Activated T-cell treated with anti-CD3 and anti-CD28 coated beads, Interleukin-2, amount 50 U/mL, for 72 hours (primary cell): ENCODE measurements around the gene SEMA6A. TPM values are rescaled to one million over a fixed set of nuclear protein-coding genes. Genes with fewer than 3 reads are reported as not detected.

Experiments used
- ATAC-seq, 2 donors: fragments of 150-1000 bp; cut with Tn5 transposase; replicated peaks in 1 of 2; 2 replicates each; pipeline ENCODE4 v1.10.0; 2021; ENCODE audit warnings: moderate library complexity in 2 of 2, mild to moderate bottlenecking in 1 of 2
- DNase-seq, 2 donors: peaks; one replicate each; pipeline ENCODE4 v3.0.0; 2021 to 2022; ENCODE audit warnings: mixed read lengths in 1 of 2
- H3K27ac Mint-ChIP-seq: one replicate; pipeline ENCODE4 v1.8.0; 2022; ENCODE audit warnings: mild to moderate bottlenecking, moderate library complexity, mixed read lengths
- H3K27me3 Mint-ChIP-seq: one replicate; pipeline ENCODE4 v1.8.0; 2022; ENCODE audit warnings: low read depth, mixed read lengths
- H3K36me3 Mint-ChIP-seq, 2 donors: one replicate each; pipeline ENCODE4 v1.8.0; 2022; ENCODE audit warnings: mixed read lengths in 2 of 2, mild to moderate bottlenecking in 1 of 2; ENCODE audit not compliant: insufficient read depth in 2 of 2
- H3K4me1 Mint-ChIP-seq: one replicate; pipeline ENCODE4 v1.8.0; 2022; ENCODE audit warnings: low read depth, mixed read lengths
- H3K4me3 Mint-ChIP-seq, 2 donors: one replicate each; pipeline ENCODE4 v1.8.0; 2022; ENCODE audit warnings: mild to moderate bottlenecking in 2 of 2, mixed read lengths in 2 of 2, moderate library complexity in 2 of 2
- H3K9me3 Mint-ChIP-seq, 2 donors: one replicate each; pipeline ENCODE4 v1.8.0; 2022; ENCODE audit warnings: mixed read lengths in 2 of 2
- total RNA-seq, 2 donors: library from RNA; stranded (reverse); gene quantifications; one replicate each; pipeline ENCODE4 v1.2.3, GENCODE V29; 2022

The SEMA6A gene
- total RNA-seq, 2 donors from 2014 or later: 0.23 to 0.50 TPM

DNA sequence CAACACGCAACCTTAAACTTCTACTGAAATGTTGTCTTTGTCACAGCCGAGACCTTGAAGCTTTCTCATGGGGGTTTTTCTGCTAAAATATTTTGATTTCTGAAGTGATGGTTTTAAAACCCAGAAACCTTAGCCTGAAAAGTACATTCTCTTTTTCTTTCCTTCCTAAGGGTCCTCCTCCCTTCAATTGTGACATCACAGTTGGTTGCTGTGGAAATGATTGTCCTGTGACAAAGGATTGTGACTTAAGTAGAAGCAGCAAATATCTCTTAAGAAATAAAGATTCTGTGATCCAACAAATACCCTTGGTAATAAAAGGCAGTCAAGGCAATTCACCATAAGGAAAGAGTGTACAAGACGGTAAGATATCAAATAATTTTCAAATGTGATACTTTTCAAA is 125.2 kb downstream of the SEMA6A start:
- DNase-seq: no peak
- H3K27ac Mint-ChIP-seq: no peak overlapping the region

DNA sequence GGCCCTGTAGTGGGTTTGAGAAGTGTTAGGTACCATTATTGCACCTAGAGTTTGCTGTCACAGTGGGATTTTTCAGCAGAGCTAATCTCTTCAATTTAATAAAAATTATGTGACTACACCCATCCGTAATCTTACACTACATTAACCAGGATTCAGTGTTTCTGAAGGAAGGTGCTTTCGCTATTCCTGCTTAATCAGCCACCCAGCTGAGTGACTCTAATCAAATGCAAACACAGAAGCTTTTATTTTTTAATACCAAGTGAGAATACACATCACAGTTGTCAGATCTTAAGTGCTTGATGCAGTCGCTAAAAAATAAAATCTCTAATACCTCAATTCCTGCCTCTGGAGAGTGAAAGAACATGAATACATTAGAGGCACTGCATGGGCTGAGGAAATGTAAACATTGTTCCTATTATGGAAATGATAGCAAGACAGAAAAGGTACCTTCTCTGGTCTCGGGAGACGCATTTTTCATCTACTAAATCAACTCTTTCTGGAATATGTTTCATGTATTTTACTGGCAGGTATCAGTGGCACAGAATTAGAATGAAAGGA is 125.7 kb downstream of the SEMA6A start:
- ATAC-seq (no peak), DNase-seq (no peak)
- Mint-ChIP-seq H3K9me3 (peaks cover 0 to 2% of the 10 kb centered on the region in 2 donors), H3K4me1 (no peaks in the 10 kb centered on the region), H3K4me3 (no peak overlapping the region), H3K36me3 (peaks cover 3 to 4% of the 10 kb centered on the region in 2 donors), H3K27me3 (no peaks in the 10 kb centered on the region), H3K27ac (no peak overlapping the region)

More for the DNA sequence above, 125.2 kb downstream of the SEMA6A start:
- no peak for ATAC-seq
- H3K36me3 Mint-ChIP-seq: peaks cover 3 to 4% of the 10 kb centered on the region in 2 donors
- peaks cover 0 to 2% of the 10 kb centered on the region in 2 donors for H3K9me3 Mint-ChIP-seq
- H3K4me1 Mint-ChIP-seq: no peaks in the 10 kb centered on the region
- H3K4me3 Mint-ChIP-seq: no peak overlapping the region
- H3K27me3 Mint-ChIP-seq: no peaks in the 10 kb centered on the region

DNA sequence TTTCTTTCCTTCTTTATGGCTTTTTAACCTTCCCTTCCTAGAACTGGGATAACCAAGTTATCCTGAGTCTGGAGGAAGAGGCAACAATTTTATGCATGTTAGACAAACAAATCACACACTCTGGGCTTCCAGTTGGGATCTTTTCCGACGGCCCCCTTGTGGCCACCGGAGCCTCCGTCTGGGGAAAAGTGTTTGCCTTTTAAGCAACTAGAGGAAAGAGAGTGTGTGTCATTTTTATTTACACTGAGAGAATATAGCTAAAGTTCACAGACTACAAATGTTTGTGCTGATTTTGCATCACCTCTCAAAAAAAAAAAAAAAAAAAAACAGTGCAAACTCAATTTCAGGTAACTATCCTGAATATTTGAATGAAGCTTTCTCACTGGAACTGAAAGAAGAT is 126.2 kb downstream of the SEMA6A start:
- Mint-ChIP-seq H3K27me3 (no peaks in the 10 kb centered on the region), H3K4me3 (no peak overlapping the region), H3K27ac (no peak overlapping the region), H3K4me1 (no peaks in the 10 kb centered on the region), H3K36me3 (peaks cover 3 to 4% of the 10 kb centered on the region in 2 donors), H3K9me3 (peaks cover 0 to 2% of the 10 kb centered on the region in 2 donors)
- DNase-seq: no peak
- ATAC-seq: no peak

DNA sequence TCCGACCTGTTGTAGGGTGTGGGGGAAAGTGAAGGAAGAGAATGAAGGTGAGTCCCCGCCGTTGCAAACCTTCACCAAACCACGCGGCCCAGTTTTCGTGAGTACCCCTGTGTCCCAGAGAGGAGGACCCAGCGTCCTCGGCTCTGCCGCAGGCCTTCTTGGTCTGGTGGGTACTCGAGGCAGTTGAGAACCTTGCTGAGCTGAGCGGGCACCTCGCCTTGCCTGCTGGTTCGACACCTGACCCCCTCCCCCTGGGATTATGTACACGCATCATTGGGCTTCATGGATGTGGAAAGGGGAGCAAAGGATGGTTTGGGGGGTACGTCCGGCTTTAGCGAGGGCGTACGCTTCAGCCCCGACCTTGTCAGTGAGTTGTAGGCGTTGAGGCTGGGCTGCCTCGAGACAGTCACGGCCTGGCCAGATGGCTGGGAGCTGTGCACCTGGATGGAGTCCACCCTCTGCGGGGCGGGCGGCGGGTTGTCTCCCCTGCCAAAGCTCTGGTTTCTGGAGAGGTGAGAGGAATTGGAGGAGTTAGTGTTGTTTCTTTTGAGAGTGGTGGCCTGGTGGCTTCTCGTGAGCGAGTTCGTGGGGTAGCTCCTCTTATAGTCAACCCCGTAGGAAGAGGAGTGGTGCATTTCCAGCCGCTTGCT is 128.1 kb downstream of the SEMA6A start:
- no peak for ATAC-seq
- Mint-ChIP-seq H3K4me1 (no peaks in the 10 kb centered on the region), H3K27me3 (no peaks in the 10 kb centered on the region), H3K9me3 (peaks cover 0 to 2% of the 10 kb centered on the region in 2 donors), H3K36me3 (peaks cover 3% of the 10 kb centered on the region in 2 donors), H3K4me3 (no peak overlapping the region), H3K27ac (no peak overlapping the region)
- DNase-seq: no peak

DNA sequence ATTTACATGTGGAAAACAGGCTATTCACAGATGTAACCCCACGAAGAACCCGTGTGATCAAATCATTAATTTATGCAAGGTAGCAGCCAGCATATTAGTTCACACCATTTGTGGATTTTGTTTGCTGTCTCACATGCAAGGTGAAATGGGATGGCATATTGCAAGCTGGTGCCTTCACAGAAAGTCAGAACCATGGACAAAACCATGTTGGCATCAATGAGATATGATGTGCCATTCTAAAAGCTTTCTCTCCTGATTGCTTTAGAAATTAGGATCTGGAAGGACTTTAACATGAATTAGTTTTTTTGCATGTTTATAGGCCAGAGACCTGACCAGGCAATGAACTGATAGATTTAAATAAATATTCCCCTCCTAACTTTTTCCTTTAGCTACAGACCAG is 129.3 kb downstream of the SEMA6A start:
- Mint-ChIP-seq H3K4me3 (no peak overlapping the region), H3K27me3 (no peaks in the 10 kb centered on the region), H3K27ac (no peak overlapping the region), H3K9me3 (peaks cover 0 to 2% of the 10 kb centered on the region in 2 donors), H3K4me1 (no peaks in the 10 kb centered on the region), H3K36me3 (peaks cover 3% of the 10 kb centered on the region in 2 donors)
- ATAC-seq: no peak
- DNase-seq: no peak

DNA sequence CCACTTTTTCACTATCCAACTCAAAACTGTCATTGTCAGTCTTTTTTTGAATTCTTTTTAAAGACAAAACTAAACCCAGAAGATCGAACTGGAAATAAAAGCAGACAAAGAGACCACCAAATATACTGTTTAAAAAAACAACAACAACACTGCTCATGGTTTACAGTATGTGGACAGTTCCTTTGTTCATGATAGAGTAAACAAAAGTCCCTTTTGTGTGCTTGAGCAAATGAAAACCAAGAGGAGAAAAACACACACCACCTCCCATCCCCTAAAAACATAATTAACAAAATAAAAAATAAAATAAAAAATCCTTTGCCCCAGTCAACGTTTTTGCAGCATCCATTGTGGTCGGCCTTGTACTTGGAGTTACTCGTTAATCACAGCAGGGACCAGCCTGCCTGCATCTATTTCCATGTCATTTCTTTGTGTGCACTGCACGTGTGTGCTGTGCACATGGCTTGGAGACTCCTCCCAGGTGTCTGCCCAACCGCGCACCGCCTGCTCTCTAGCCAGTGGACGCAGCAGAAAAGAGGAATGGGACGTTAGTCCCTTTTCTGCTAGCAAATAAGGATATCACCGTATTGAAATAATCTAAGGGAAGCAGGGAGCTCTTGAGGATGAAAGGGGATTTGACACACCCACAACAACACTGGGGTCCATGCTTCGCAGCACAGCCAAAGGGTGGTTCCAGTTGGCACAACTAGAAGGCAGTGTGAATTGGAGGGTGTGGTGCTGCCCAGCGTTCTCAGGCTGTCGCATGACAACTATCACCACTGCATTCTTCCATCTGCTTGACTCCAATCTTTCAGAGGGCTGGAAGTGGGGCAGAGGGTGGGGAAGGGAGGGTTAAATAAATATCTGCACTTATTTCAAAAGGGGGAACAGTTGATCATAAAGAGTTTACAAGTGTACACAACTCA is 130.0 kb downstream of the SEMA6A start:
- ATAC-seq: no peak
- Mint-ChIP-seq H3K4me1 (no peaks in the 10 kb centered on the region), H3K36me3 (peaks cover 3% of the 10 kb centered on the region in 2 donors), H3K9me3 (peaks cover 0 to 2% of the 10 kb centered on the region in 2 donors), H3K4me3 (no peak overlapping the region), H3K27me3 (no peaks in the 10 kb centered on the region), H3K27ac (no peak overlapping the region)
- no peak for DNase-seq

DNA sequence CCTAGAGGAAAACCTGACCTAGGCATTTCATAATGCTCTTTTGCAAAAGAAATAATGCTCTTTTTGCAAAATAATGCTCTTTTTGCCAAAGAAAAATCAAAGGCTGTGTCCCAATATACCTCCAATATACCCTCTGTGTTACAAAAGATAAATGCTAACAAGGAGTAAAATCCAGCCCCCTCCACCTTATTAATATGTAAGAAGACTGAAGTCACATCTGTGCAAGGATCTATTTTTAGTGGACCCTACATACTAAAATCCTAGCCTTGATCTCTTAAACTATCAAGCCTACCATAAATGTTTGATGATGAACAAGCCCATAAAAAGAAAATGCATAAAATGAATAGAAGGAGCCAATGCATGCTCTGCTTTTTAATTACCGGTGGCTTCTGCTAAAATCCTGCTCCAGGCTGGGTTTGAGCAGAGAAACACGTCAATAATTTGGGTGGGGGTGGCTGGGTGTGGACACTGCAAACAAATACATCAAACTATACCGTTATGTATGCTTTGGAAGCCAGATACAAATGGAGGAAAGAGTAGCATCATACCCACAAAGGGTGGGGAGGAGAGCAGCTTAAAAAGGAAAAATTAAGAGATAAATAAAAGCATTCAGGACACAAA is 131.6 kb downstream of the SEMA6A start:
- Mint-ChIP-seq H3K27ac (no peak overlapping the region), H3K27me3 (no peaks in the 10 kb centered on the region), H3K36me3 (peaks cover 3% of the 10 kb centered on the region in 2 donors), H3K4me1 (no peaks in the 10 kb centered on the region), H3K9me3 (peaks cover 0 to 2% of the 10 kb centered on the region in 2 donors), H3K4me3 (no peak overlapping the region)
- no peak for DNase-seq
- ATAC-seq: no peak

DNA sequence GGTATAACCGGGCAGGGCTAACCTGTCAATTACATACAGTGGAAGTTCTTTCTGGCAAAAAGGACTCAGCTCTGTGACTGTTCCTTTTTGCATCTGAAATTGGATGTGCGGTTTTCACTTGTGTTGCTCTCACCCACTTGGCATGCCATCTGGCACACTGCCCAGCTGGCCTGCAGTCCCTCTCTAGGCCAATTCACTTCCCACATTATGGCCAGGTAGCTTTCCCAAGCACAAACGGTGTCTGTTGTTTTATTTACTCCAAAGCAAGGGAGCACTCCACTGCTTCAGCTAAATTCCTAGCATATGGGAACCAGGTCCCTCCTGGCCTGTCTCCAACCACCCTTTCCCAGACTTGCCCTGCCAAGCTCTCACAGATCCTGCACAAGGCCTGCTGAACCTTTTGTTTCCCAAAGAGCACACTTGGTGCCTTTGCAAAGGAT is 132.5 kb downstream of the SEMA6A start:
- no peaks in the 10 kb centered on the region for H3K4me1 Mint-ChIP-seq
- DNase-seq (no peak), ATAC-seq (no peak)
- peaks cover 3% of the 10 kb centered on the region in 2 donors for H3K36me3 Mint-ChIP-seq
- H3K27ac Mint-ChIP-seq: no peak overlapping the region
- H3K9me3 Mint-ChIP-seq: peaks cover 0 to 2% of the 10 kb centered on the region in 2 donors
- H3K4me3 Mint-ChIP-seq: no peak overlapping the region
- no peaks in the 10 kb centered on the region for H3K27me3 Mint-ChIP-seq

DNA sequence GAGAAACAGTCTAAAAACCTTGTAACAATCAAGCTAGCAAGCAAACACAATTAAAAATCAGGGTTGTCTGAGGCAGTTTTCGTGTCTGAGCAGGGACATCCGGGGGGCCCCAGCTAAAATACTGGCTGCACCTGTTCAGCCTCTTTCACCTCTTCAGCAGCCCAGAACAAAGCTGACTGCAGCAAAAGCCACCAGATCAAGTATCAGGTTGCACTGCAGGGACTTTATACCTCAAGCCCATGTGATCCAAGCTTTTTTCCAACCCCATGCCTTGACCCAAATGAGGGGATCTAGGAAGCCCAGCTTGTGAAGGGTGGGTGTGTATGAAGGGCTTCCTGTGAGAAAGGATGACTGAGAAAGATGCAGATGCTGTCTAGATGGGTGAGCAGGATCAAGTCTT is 133.4 kb downstream of the SEMA6A start:
- no peaks in the 10 kb centered on the region for H3K27me3 Mint-ChIP-seq
- no peak overlapping the region for H3K4me3 Mint-ChIP-seq
- H3K4me1 Mint-ChIP-seq: no peaks in the 10 kb centered on the region
- ATAC-seq (no peak), DNase-seq (no peak)
- H3K27ac Mint-ChIP-seq: no peak overlapping the region
- H3K36me3 Mint-ChIP-seq: peaks cover 0 to 3% of the 10 kb centered on the region in 2 donors
- H3K9me3 Mint-ChIP-seq: peaks cover 0 to 2% of the 10 kb centered on the region in 2 donors

DNA sequence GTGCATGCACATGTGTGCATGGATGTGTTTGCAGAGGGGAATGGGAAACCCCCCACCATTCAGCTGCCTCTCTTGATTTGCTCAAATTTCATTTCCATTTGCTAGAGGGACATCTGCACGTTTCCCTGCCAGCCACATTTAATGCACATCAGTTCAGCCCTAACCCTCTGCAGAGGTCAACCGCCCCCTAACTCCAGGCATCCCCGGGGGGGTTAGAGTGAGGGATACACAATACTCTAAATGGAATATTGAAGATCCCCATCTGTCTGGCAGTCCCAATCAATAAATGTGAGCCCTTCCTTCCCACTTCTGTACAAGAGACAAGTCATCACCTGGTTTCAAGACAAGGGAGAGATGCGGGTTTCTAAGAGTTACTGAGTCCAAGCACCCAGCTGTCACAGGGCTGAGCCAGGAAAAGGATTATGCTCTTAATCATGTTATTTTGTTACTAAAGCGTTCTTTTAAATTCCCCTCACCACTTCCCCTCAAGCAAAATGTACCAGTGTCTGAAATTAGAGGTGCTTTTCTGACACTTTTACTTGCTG is 134.1 kb downstream of the SEMA6A start:
- H3K27ac Mint-ChIP-seq: no peak overlapping the region
- no peaks in the 10 kb centered on the region for H3K4me1 Mint-ChIP-seq
- ATAC-seq: no peak
- no peaks in the 10 kb centered on the region for H3K36me3 Mint-ChIP-seq
- no peak overlapping the region for H3K4me3 Mint-ChIP-seq
- H3K27me3 Mint-ChIP-seq: no peaks in the 10 kb centered on the region
- no peaks in the 10 kb centered on the region for H3K9me3 Mint-ChIP-seq
- DNase-seq: no peak

DNA sequence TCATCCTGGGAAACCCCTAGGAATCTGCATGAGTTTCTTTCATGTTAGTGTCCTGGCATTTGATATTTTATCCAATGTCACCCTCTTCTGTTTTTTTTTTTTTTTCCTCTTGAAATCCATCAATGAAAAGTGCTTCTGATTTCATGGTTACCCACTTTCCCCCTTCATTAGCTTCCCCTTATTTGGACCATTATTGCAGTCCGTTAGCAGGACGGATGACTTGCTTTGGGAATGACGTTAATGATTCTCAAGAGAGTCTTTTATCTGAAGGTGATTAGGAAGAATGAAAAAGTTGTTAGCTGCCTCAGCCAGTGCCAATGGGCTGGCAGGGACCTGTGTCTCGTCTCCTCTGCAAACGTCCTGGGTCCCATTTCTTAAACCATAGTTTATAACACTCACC is 134.7 kb downstream of the SEMA6A start:
- DNase-seq (no peak), ATAC-seq (no peak)
- Mint-ChIP-seq H3K4me3 (no peak overlapping the region), H3K9me3 (no peaks in the 10 kb centered on the region), H3K36me3 (no peaks in the 10 kb centered on the region), H3K27me3 (no peaks in the 10 kb centered on the region), H3K4me1 (no peaks in the 10 kb centered on the region), H3K27ac (no peak overlapping the region)

DNA sequence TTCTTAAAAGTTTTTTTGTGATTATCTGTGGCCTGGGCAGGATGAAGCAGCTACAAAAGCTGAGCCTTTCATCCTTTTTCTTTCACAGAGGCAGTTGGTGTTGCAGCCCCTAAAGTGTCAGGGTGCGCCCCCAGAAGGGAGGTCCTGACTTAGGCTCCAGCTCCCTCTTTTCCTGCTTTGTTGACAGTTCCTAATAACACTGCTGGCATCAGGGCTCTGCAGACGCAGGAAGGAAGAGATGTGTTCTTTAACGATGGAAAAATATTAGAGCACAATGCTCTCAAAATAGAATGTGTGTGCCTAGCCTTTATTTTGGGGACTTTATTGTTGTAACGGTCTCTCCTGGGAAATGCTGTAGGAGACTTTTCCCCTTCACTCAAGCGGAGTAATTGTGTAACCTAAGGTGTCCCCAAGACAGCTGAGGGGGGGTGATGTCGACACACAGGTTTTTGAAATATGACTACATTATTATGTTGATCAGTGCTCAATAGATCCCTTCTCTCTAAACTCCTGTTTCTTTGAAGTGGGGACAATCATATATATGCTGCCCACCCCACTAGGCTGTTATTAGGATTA is 135.6 kb downstream of the SEMA6A start:
- Mint-ChIP-seq H3K36me3 (no peaks in the 10 kb centered on the region), H3K4me3 (no peak overlapping the region), H3K9me3 (no peaks in the 10 kb centered on the region), H3K4me1 (no peaks in the 10 kb centered on the region), H3K27me3 (no peaks in the 10 kb centered on the region), H3K27ac (no peak overlapping the region)
- ATAC-seq (no peak), DNase-seq (no peak)
